HCT116 (cell line): ENCODE results near the gene CYP26B1. TPM values are rescaled to one million over a fixed set of nuclear protein-coding genes. Genes with fewer than 3 reads are reported as not detected.

Experiments used
- ATAC-seq: fragments of 200-7000 bp; cut with Tn5 transposase; 2 replicates; pipeline ENCODE4 v1.9.1; 2020; ENCODE audit warnings: mild to moderate bottlenecking, moderate library complexity
- Bru-seq: library from RNA; stranded (reverse); fragments of 400-500 nt; gene quantifications from one replicate; lab custom pipeline; 2021; lab: Mats Ljungman, UMichigan
- BruChase-seq, 2 experiments: library from RNA; stranded (reverse); fragments of 400-500 nt; gene quantifications; one replicate each; lab custom pipeline; 2021; lab: Mats Ljungman, UMichigan
- BruUV-seq: library from RNA; stranded (reverse); fragments of 400-500 nt; replicated peaks from 2 replicates; lab custom pipeline; 2021; lab: Mats Ljungman, UMichigan
- CTCF ChIA-PET: fragments of 300-600 bp; sonication (Branson Sonifier 250); formaldehyde crosslinking; loops from one replicate; lab custom pipeline; 2021; ENCODE audit warnings: antibody characterized with exemption; lab: Charles Lee
- POLR2A ChIA-PET: fragments of 300-600, 350-600 bp; sonication (Branson Sonifier 250); formaldehyde crosslinking; loops from one replicate; lab custom pipeline; 2021; ENCODE audit warnings: antibody characterized with exemption; lab: Charles Lee
- RAD21 ChIA-PET, 2 experiments: fragments of 300-600 bp; sonication (Branson Sonifier 250); formaldehyde crosslinking; loops; one replicate each; lab custom pipeline; 2023; ENCODE audit warnings: low total read pairs in 2 of 2; ENCODE audit not compliant: uncharacterized antibody in 2 of 2, unreplicated experiment in 2 of 2, low non-redundant PET in 1 of 2; lab: Charles Lee
- DNase-seq: peaks from one replicate; pipeline ENCODE4 v3.0.0-alpha.2; 2010; ENCODE audit warnings: low read depth, low spot score
- H2AFZ ChIP-seq: fragments of 200-600 bp; shearing (Covaris generic), sonication (generic); 2 replicates; pipeline ENCODE4 v1.6.1; 2017; ENCODE audit warnings: low read depth, mixed run types, mixed read lengths, antibody characterized with exemption, low read length; ENCODE audit not compliant: poor library complexity, severe bottlenecking
- H3K27ac ChIP-seq: 2 replicates; pipeline ENCODE4 v1.5.1; 2012; ENCODE audit warnings: low read depth, low read length
- H3K27me3 ChIP-seq: fragments of 200-600 bp; sonication (generic); 2 replicates; pipeline ENCODE4 v1.6.1; 2016; ENCODE audit warnings: mixed run types, low read length, mixed read lengths; ENCODE audit not compliant: insufficient read depth
- H3K36me3 ChIP-seq, 2 experiments: fragments of 200-500 bp in 1 of 2; fragments of 200-600 bp in 1 of 2; sonication (Bioruptor generic) in 1 of 2; sonication (generic) in 1 of 2; 2 replicates each; pipeline versions ENCODE4 v1.5.1 to v1.6.1; 2014 to 2016; ENCODE audit warnings: low read length in 2 of 2, inconsistent platforms in 1 of 2, mixed read lengths in 1 of 2, mixed run types in 1 of 2; ENCODE audit not compliant: insufficient read depth in 2 of 2, control insufficient read depth in 1 of 2
- H3K4me1 ChIP-seq, 2 experiments: fragments of 200-600 bp in 1 of 2; sonication (generic) in 1 of 2; 2 replicates each; pipeline versions ENCODE4 v1.5.1 to v1.6.1; 2012 to 2017; ENCODE audit warnings: low read length in 2 of 2, inconsistent platforms in 1 of 2, mild to moderate bottlenecking in 1 of 2, mixed read lengths in 1 of 2, mixed run types in 1 of 2, moderate library complexity in 1 of 2; ENCODE audit not compliant: insufficient read depth in 2 of 2, control insufficient read depth in 1 of 2
- H3K4me2 ChIP-seq: fragments of 200-600 bp; sonication (generic); 2 replicates; pipeline ENCODE4 v1.6.1; 2017; ENCODE audit warnings: mixed run types, low read length, mixed read lengths
- H3K4me3 ChIP-seq, 2 experiments: fragments of 200-600 bp in 1 of 2; sonication (generic) in 1 of 2; replicated peaks in 1 of 2; 2 replicates each; pipeline ENCODE4 v1.5.1; 2011 to 2016; ENCODE audit warnings: low read length in 2 of 2, control low read depth in 1 of 2, low read depth in 1 of 2, mild to moderate bottlenecking in 1 of 2, mixed read lengths in 1 of 2, mixed run types in 1 of 2
- H3K79me2 ChIP-seq: fragments of 200-600 bp; sonication (generic); 2 replicates; pipeline ENCODE4 v1.6.1; 2017; ENCODE audit warnings: mild to moderate bottlenecking, mixed run types, low read length, moderate library complexity, mixed read lengths; ENCODE audit not compliant: insufficient read depth
- H3K9ac ChIP-seq: fragments of 200-600 bp; sonication (generic); 2 replicates; pipeline ENCODE4 v1.6.1; 2016; ENCODE audit warnings: low read length, mixed read lengths
- H3K9me2 ChIP-seq: fragments of 200-600 bp; sonication (generic), shearing (Covaris generic); 2 replicates; pipeline ENCODE4 v1.6.1; 2017; ENCODE audit warnings: mixed run types, mild to moderate bottlenecking, moderate library complexity; ENCODE audit not compliant: insufficient read depth
- H3K9me3 ChIP-seq, 2 experiments: fragments of 200-500 bp in 1 of 2; fragments of 200-600 bp in 1 of 2; sonication (Bioruptor generic) in 1 of 2; sonication (generic) in 1 of 2; 2 replicates each; pipeline ENCODE4 v1.6.1; 2014 to 2017; ENCODE audit warnings: low read length in 2 of 2, mixed read lengths in 2 of 2, inconsistent platforms in 1 of 2, low read depth in 1 of 2, mild to moderate bottlenecking in 1 of 2, mixed run types in 1 of 2, moderate library complexity in 1 of 2; ENCODE audit not compliant: control insufficient read depth in 1 of 2, insufficient read depth in 1 of 2
- H4K20me1 ChIP-seq: fragments of 200-600 bp; sonication (generic), shearing (Covaris generic); 2 replicates; pipeline ENCODE4 v1.6.1; 2017; ENCODE audit warnings: mixed run types, mild to moderate bottlenecking, moderate library complexity; ENCODE audit not compliant: insufficient read depth
- CTCF ChIP-seq, 3 experiments: fragments of 200-600 bp in 1 of 3; sonication (generic) in 1 of 3; IDR thresholded peaks in 2 of 3; conservative IDR thresholded peaks in 1 of 3; 2 replicates each; pipeline ENCODE4 v1.5.1; 2012 to 2017; ENCODE audit warnings: low read depth in 2 of 3, low read length in 2 of 3, antibody characterized with exemption in 1 of 3, borderline replicate concordance in 1 of 3, control low read depth in 1 of 3, mild to moderate bottlenecking in 1 of 3, mixed read lengths in 1 of 3, mixed run types in 1 of 3, moderate library complexity in 1 of 3; ENCODE audit not compliant: insufficient read depth in 1 of 3
- ELF1 ChIP-seq: IDR thresholded peaks from 2 replicates; pipeline ENCODE4 v1.6.1; 2012; ENCODE audit warnings: low read depth, borderline replicate concordance
- EZH2 ChIP-seq: fragments of 200-600 bp; sonication (generic); IDR thresholded peaks from 2 replicates; pipeline ENCODE4 v1.6.1; 2017; ENCODE audit warnings: antibody characterized with exemption, mixed run types
- EZH2phosphoT487 ChIP-seq: fragments of 200-600 bp; IDR thresholded peaks from 2 replicates; pipeline ENCODE4 v1.6.1; 2018; ENCODE audit warnings: antibody characterized with exemption, borderline replicate concordance
- FOSL1 ChIP-seq: IDR thresholded peaks from 2 replicates; pipeline ENCODE4 v1.6.1; 2012; ENCODE audit warnings: low read depth
- JUND ChIP-seq: IDR thresholded peaks from 2 replicates; pipeline ENCODE4 v1.6.1; 2012
- RAD21 ChIP-seq: IDR thresholded peaks from 2 replicates; pipeline ENCODE4 v1.6.1; 2012; ENCODE audit warnings: low read depth, mild to moderate bottlenecking
- SRF ChIP-seq: IDR thresholded peaks from 2 replicates; pipeline ENCODE4 v1.6.1; 2012; ENCODE audit warnings: low read depth
- TCF7L2 ChIP-seq: IDR thresholded peaks from 2 replicates; pipeline ENCODE4 v1.7.0; 2011; ENCODE audit warnings: borderline replicate concordance, inconsistent platforms; ENCODE audit not compliant: insufficient read depth, insufficient read length; ENCODE audit errors: extremely low read depth
- ZBTB33 ChIP-seq: IDR thresholded peaks from 2 replicates; pipeline ENCODE4 v1.6.1; 2011; ENCODE audit warnings: mild to moderate bottlenecking, low read length, moderate library complexity; ENCODE audit not compliant: insufficient replicate concordance; ENCODE audit errors: extremely low read depth
- ZNF274 ChIP-seq: fragments of 200-500 bp; sonication (Bioruptor generic); IDR thresholded peaks from 2 replicates; pipeline ENCODE4 v1.6.1; 2014; ENCODE audit warnings: mild to moderate bottlenecking, low read depth, low read length, inconsistent platforms
- intact Hi-C: fragments of 100-400 bp; cut with micrococcal nuclease; formaldehyde crosslinking; loops from 2 replicates; pipeline ENCODE4 v1.10.0; 2022
- long read RNA-seq: library from polyadenylated mRNA; unstranded; transcript quantifications from one replicate; pipeline ENCODE4 v2.0.0, GENCODE V29; 2021; ENCODE audit not compliant: unreplicated experiment
- polyA plus RNA-seq: library from polyadenylated mRNA; unstranded; fragments of >200 nt; gene quantifications from 2 replicates; pipeline ENCODE4 v1.2.1, GENCODE V29; 2012; ENCODE audit warnings: missing spikeins
- total RNA-seq: library from RNA; stranded (reverse); gene quantifications from one replicate; pipeline ENCODE4 v1.2.1, GENCODE V29; 2021; ENCODE audit not compliant: unreplicated experiment

Gene CYP26B1
- 21.1 TPM for total RNA-seq
- polyA plus RNA-seq = 11.6 and 11.9 TPM in 2 replicates
- Bru-seq, nascent RNA = percentile 40 among the genes with signal in this experiment
- percentile 62 among the genes with signal in this experiment for BruChase-seq, experiment 1, labeled RNA remaining after a 6-hour chase
- percentile 59 among the genes with signal in this experiment for BruChase-seq, experiment 2, labeled RNA remaining after a 2-hour chase
- long read RNA-seq, partial matches to known transcripts = 0 of 11 reads
- long read RNA-seq, other reads (novel, unspliced or antisense) = 11 of 11 reads

- Histone ChIP-seq H3K4me1 (peaks cover 18 to 44% of the 10 kb centered on the region in 2 experiments; a peak in 3 of 4 replicates), H3K27ac (no peak within 1 kb of the TSS), H3K4me3 (peak within 1 kb of the TSS; percentile 48 to 56), H3K27me3 (no peaks in the 10 kb centered on the region), H3K79me2 (no peaks in the 10 kb centered on the region), H4K20me1 (no peaks in the 10 kb centered on the region), H2AFZ (peak within 1 kb of the TSS; percentile 86), H3K9me2 (no peaks in the 10 kb centered on the region), H3K4me2 (peak within 1 kb of the TSS; percentile 90), H3K36me3 (no peaks in the 10 kb centered on the region), H3K9ac (peak within 1 kb of the TSS; percentile 42), H3K9me3 (no peaks in the 10 kb centered on the region)
- BruUV-seq = no TSS peak
- intact Hi-C loops = no loop called here
- ChIA-PET CTCF (interaction anchor here (1.7 kb wide), 1 partner anchor 223 kb away, joined by 7 read pairs; no protein-coding TSS in a partner anchor), RAD21 (no interaction called here), POLR2A (no interaction called here)
- DNase-seq (no peak), ATAC-seq (no peak)
- TF ChIP-seq JUND (no peak), FOSL1 (no peak), ZBTB33 (no peak), CTCF (IDR thresholded peaks at IDR 0.05 in 2 of 3, conservative IDR thresholded peaks at IDR 0.05 in 1 of 3; ENCODE audit: borderline replicate concordance in 1 of 3, insufficient read depth in 1 of 3, low read depth in 2 of 3, low read length in 2 of 3) (no peak), EZH2phosphoT487 (no peak), ZNF274 (no peak), SRF (no peak), RAD21 (no peak), ELF1 (no peak), TCF7L2 (no peak), EZH2 (no peak)
Measured at GRCh38 chr2:72147303-72147971, at the start of gene CYP26B1. TSS of gene CYP26B1 (minus strand) at chr2:72147862. CDS start at chr2:72147834, 28 bp downstream.
